Measurements from ENCODE around the gene KIAA1755. TPM values are rescaled to one million over a fixed set of nuclear protein-coding genes. Genes with fewer than 3 reads are reported as not detected.

Gene KIAA1755
- total RNA-seq, 1 experiment from 2014 or later = 0.17 TPM

- Histone ChIP-seq H2AK5ac (ENCODE audit: insufficient read length, low read length) (no peak overlapping the region), H3K9ac (ENCODE audit: extremely low read depth, insufficient read length, low read length) (no peak overlapping the region), H4K91ac (ENCODE audit: insufficient read length, low read depth, low read length) (no peak overlapping the region), H2BK5ac (ENCODE audit: insufficient read length, low read length) (no peak overlapping the region), H3K79me2 (ENCODE audit: insufficient read depth, low read length) (no peaks in the 10 kb centered on the region), H2BK15ac (ENCODE audit: low read depth, low read length) (no peak overlapping the region), H2BK12ac (ENCODE audit: insufficient read length, low read depth, low read length) (no peak overlapping the region), H3K4ac (ENCODE audit: low read depth, low read length) (no peak overlapping the region), H4K5ac (ENCODE audit: insufficient read length, low read depth, low read length) (no peak overlapping the region), H3K27me3 (ENCODE audit: insufficient read depth, low read length) (no peaks in the 10 kb centered on the region), H4K20me1 (ENCODE audit: control insufficient read depth, insufficient read depth, insufficient read length) (no peaks in the 10 kb centered on the region), H2BK120ac (ENCODE audit: low read depth, low read length, poor library complexity, severe bottlenecking) (no peak overlapping the region), H3K56ac (ENCODE audit: insufficient read length, low read depth, low read length) (no peak overlapping the region), H3K18ac (ENCODE audit: insufficient read length, low read depth, low read length) (no peak overlapping the region), H3K23ac (ENCODE audit: insufficient read length, low read depth, low read length) (no peak overlapping the region), H4K8ac (replicated peaks; ENCODE audit: insufficient read length, low read depth, low read length) (no peak overlapping the region), H3K4me2 (ENCODE audit: insufficient read depth, insufficient read length, low read length) (no peak overlapping the region), H2BK20ac (ENCODE audit: low read depth, low read length, poor library complexity, severe bottlenecking) (no peak overlapping the region), H3K4me1 (ENCODE audit: insufficient read depth, low read length) (no peaks in the 10 kb centered on the region; the same call in 1 of the 2 replicates), H3K23me2 (ENCODE audit: insufficient read length, low read depth, low read length, poor library complexity, severe bottlenecking) (no peaks in the 10 kb centered on the region), H3K27ac (ENCODE audit: insufficient read length, low read depth, low read length) (no peak overlapping the region), H3K14ac (ENCODE audit: insufficient read depth, low read length) (no peak overlapping the region), H3T11ph (ENCODE audit: low read length) (no peak overlapping the region), H3K79me1 (ENCODE audit: insufficient read depth, low read depth, low read length, poor library complexity, severe bottlenecking) (no peaks in the 10 kb centered on the region), H3K9me3 (ENCODE audit: control insufficient read depth, low read depth, low read length) (no peaks in the 10 kb centered on the region), H2AFZ (ENCODE audit: low read length) (no peak overlapping the region)
- TF ChIP-seq CTCF (conservative IDR thresholded peaks at IDR 0.05) = no peak
- no peak overlapping the region for H3K27ac Mint-ChIP-seq
- H3K9me3 Mint-ChIP-seq = peaks cover 5 to 14% of the 10 kb centered on the region in 2 experiments
- peaks cover 15 to 21% of the 10 kb centered on the region in 2 experiments for H3K4me1 Mint-ChIP-seq
- peaks cover 0 to 8% (median 1%) of the 10 kb centered on the region in 3 experiments; a peak in 3 of 7 replicates for H3K36me3 Mint-ChIP-seq (ENCODE audit: insufficient read depth in 1 of 3, low read depth in 3 of 3)
- no peaks in the 10 kb centered on the region for H3K27me3 Mint-ChIP-seq (ENCODE audit: low read depth)
- H3K4me3 Mint-ChIP-seq = no peak overlapping the region
- WGBS (ENCODE audit: extremely low coverage, insufficient read length, low lambda C conversion rate) = no CpG with 5 or more reads among the region's 16 CpGs
- no peak for DNase-seq
These were observed 26.3 kb upstream of the KIAA1755 start for GRCh38 chr20:38286586-38287531.

All from H9 (cell line).